ENCODE results near the gene POLRMT. TPM values are rescaled to one million over a fixed set of nuclear protein-coding genes. Genes with fewer than 3 reads are reported as not detected.

POLRMT gene
- total RNA-seq, 1 donor from 2014 or later: 36.0 TPM

GRCh38 chr19:679418-680286 lies 46.3 kb upstream of the POLRMT start:
- H3K27ac ChIP-seq: peak overlapping the region; percentile 93
- H3K36me3 ChIP-seq: no peaks in the 10 kb centered on the region
- peak overlapping the region; percentile 68 for H3K4me3 ChIP-seq
- no peak for TF ChIP-seq CTCF (IDR thresholded peaks at IDR 0.05)
- H3K4me1 ChIP-seq: peaks cover 19% of the 10 kb centered on the region
- ATAC-seq (peak; percentile 0), DNase-seq (peak; percentile 83)
- H3K27me3 ChIP-seq: no peaks in the 10 kb centered on the region
- H3K9me3 ChIP-seq: no peaks in the 10 kb centered on the region
- intact Hi-C loops (cut with DNase I): no loop called here

- H3K36me3 ChIP-seq: no peaks in the 10 kb centered on the region
- peak overlapping the region; percentile 93 for H3K27ac ChIP-seq
- H3K4me3 ChIP-seq: peak overlapping the region; percentile 68
- intact Hi-C loops (cut with DNase I): no loop called here
- ATAC-seq (no peak), DNase-seq (no peak)
- H3K4me1 ChIP-seq: peaks cover 19% of the 10 kb centered on the region
- no peaks in the 10 kb centered on the region for H3K9me3 ChIP-seq
- no peaks in the 10 kb centered on the region for H3K27me3 ChIP-seq
- TF ChIP-seq CTCF (IDR thresholded peaks at IDR 0.05): no peak
These were observed 45.6 kb upstream of the POLRMT start for GRCh38 chr19:678791-679388.

GRCh38 chr19:677601-678436 lies 44.5 kb upstream of the POLRMT start:
- Histone ChIP-seq H3K9me3 (no peaks in the 10 kb centered on the region), H3K36me3 (no peaks in the 10 kb centered on the region), H3K27ac (peak overlapping the region; percentile 95), H3K27me3 (no peaks in the 10 kb centered on the region), H3K4me3 (peak overlapping the region; percentile 61), H3K4me1 (peaks cover 19% of the 10 kb centered on the region)
- DNase-seq (peak; percentile 78), ATAC-seq (no peak)
- no peak for TF ChIP-seq CTCF (IDR thresholded peaks at IDR 0.05)
- intact Hi-C loops (cut with DNase I): no loop called here

- peak overlapping the region; percentile 95 for H3K27ac ChIP-seq
- no peaks in the 10 kb centered on the region for H3K9me3 ChIP-seq
- DNase-seq: peak; percentile 86
- TF ChIP-seq CTCF (IDR thresholded peaks at IDR 0.05): no peak
- H3K4me3 ChIP-seq: peak overlapping the region; percentile 61
- H3K36me3 ChIP-seq: no peaks in the 10 kb centered on the region
- ATAC-seq: peak; percentile 23
- H3K27me3 ChIP-seq: no peaks in the 10 kb centered on the region
- peaks cover 19% of the 10 kb centered on the region for H3K4me1 ChIP-seq
- intact Hi-C loops (cut with DNase I): no loop called here
These were observed 43.9 kb upstream of the POLRMT start for GRCh38 chr19:677201-677600.

- intact Hi-C loops (cut with DNase I): no loop called here
- Histone ChIP-seq H3K9me3 (no peaks in the 10 kb centered on the region), H3K27me3 (no peaks in the 10 kb centered on the region), H3K36me3 (no peaks in the 10 kb centered on the region), H3K27ac (peak within 1 kb of the TSS; percentile 95), H3K4me1 (peaks cover 19% of the 10 kb centered on the region), H3K4me3 (peak within 1 kb of the TSS; percentile 61)
- TF ChIP-seq CTCF (IDR thresholded peaks at IDR 0.05): no peak
- ATAC-seq (no peak), DNase-seq (no peak)
These were observed 43.2 kb upstream of the POLRMT start, which contains the start of gene FSTL3 for GRCh38 chr19:676339-677105. Gene FSTL3, plus strand, starts transcription at chr19:676392. Its CDS starts 32 bp downstream, at chr19:676424.

All from upper lobe of right lung (tissue), 1 donor.